Activated naive CD8-positive, alpha-beta T cell (primary cell): ENCODE data around the gene IFT74.

Experiments used
- H3K27ac Mint-ChIP-seq: one replicate; pipeline ENCODE4 v1.8.0; 2021; ENCODE audit warnings: mixed read lengths
- H3K27me3 Mint-ChIP-seq: one replicate; pipeline ENCODE4 v1.8.0; 2021; ENCODE audit warnings: mixed read lengths
- H3K36me3 Mint-ChIP-seq: one replicate; pipeline ENCODE4 v1.8.0; 2021; ENCODE audit warnings: mixed read lengths
- H3K4me1 Mint-ChIP-seq: one replicate; pipeline ENCODE4 v1.8.0; 2021; ENCODE audit warnings: low read depth, mixed read lengths
- H3K4me3 Mint-ChIP-seq: one replicate; pipeline ENCODE4 v1.8.0; 2021; ENCODE audit warnings: mild to moderate bottlenecking, mixed read lengths
- H3K9me3 Mint-ChIP-seq: one replicate; pipeline ENCODE4 v1.8.0; 2021; ENCODE audit warnings: low read depth, mixed read lengths

IFT74 gene

GRCh38 chr9:27029186-27029585 is 73.0 kb downstream of the IFT74 start:
- Mint-ChIP-seq H3K27me3 (no peaks in the 10 kb centered on the region), H3K27ac (no peak overlapping the region), H3K4me3 (no peak overlapping the region), H3K9me3 (no peaks in the 10 kb centered on the region), H3K36me3 (peaks cover 12% of the 10 kb centered on the region), H3K4me1 (no peaks in the 10 kb centered on the region)

GRCh38 chr9:27033815-27034403 is 77.7 kb downstream of the IFT74 start:
- H3K9me3 Mint-ChIP-seq = no peaks in the 10 kb centered on the region
- no peak overlapping the region for H3K4me3 Mint-ChIP-seq
- no peak overlapping the region for H3K27ac Mint-ChIP-seq
- H3K36me3 Mint-ChIP-seq = peaks cover 14% of the 10 kb centered on the region
- no peaks in the 10 kb centered on the region for H3K4me1 Mint-ChIP-seq
- no peaks in the 10 kb centered on the region for H3K27me3 Mint-ChIP-seq

- Mint-ChIP-seq H3K36me3 (peaks cover 20% of the 10 kb centered on the region), H3K4me1 (no peaks in the 10 kb centered on the region), H3K27me3 (no peaks in the 10 kb centered on the region), H3K9me3 (no peaks in the 10 kb centered on the region), H3K4me3 (no peak overlapping the region), H3K27ac (no peak overlapping the region)
Measured at GRCh38 chr9:27037499-27037898, 81.3 kb downstream of the IFT74 start.

- H3K4me3 Mint-ChIP-seq = no peak overlapping the region
- H3K9me3 Mint-ChIP-seq = no peaks in the 10 kb centered on the region
- no peaks in the 10 kb centered on the region for H3K27me3 Mint-ChIP-seq
- no peaks in the 10 kb centered on the region for H3K4me1 Mint-ChIP-seq
- H3K27ac Mint-ChIP-seq = no peak overlapping the region
- H3K36me3 Mint-ChIP-seq = peaks cover 19% of the 10 kb centered on the region
Measured at GRCh38 chr9:27041746-27042145, 85.5 kb downstream of the IFT74 start.

- Mint-ChIP-seq H3K4me3 (no peak overlapping the region), H3K9me3 (no peaks in the 10 kb centered on the region), H3K27ac (no peak overlapping the region), H3K27me3 (no peaks in the 10 kb centered on the region), H3K4me1 (no peaks in the 10 kb centered on the region), H3K36me3 (peaks cover 16% of the 10 kb centered on the region)
Measured at GRCh38 chr9:27042476-27042875, 86.3 kb downstream of the IFT74 start.

GRCh38 chr9:27043176-27043575 is 87.0 kb downstream of the IFT74 start:
- H3K4me3 Mint-ChIP-seq = no peak overlapping the region
- no peaks in the 10 kb centered on the region for H3K9me3 Mint-ChIP-seq
- H3K27ac Mint-ChIP-seq = no peak overlapping the region
- H3K27me3 Mint-ChIP-seq = no peaks in the 10 kb centered on the region
- H3K36me3 Mint-ChIP-seq = peaks cover 10% of the 10 kb centered on the region
- H3K4me1 Mint-ChIP-seq = no peaks in the 10 kb centered on the region

- Mint-ChIP-seq H3K27me3 (no peaks in the 10 kb centered on the region), H3K4me1 (no peaks in the 10 kb centered on the region), H3K4me3 (no peak overlapping the region), H3K27ac (no peak overlapping the region), H3K36me3 (peaks cover 13% of the 10 kb centered on the region), H3K9me3 (no peaks in the 10 kb centered on the region)
Measured at GRCh38 chr9:27047136-27047535, 90.9 kb downstream of the IFT74 start.

- Mint-ChIP-seq H3K9me3 (no peaks in the 10 kb centered on the region), H3K27me3 (no peaks in the 10 kb centered on the region), H3K27ac (no peak overlapping the region), H3K36me3 (peaks cover 9% of the 10 kb centered on the region), H3K4me3 (no peak overlapping the region), H3K4me1 (no peaks in the 10 kb centered on the region)
Measured at GRCh38 chr9:27053369-27054022, 97.3 kb downstream of the IFT74 start.

- H3K4me3 Mint-ChIP-seq = no peak overlapping the region
- peaks cover 11% of the 10 kb centered on the region for H3K36me3 Mint-ChIP-seq
- H3K9me3 Mint-ChIP-seq = no peaks in the 10 kb centered on the region
- no peaks in the 10 kb centered on the region for H3K27me3 Mint-ChIP-seq
- no peak overlapping the region for H3K27ac Mint-ChIP-seq
- H3K4me1 Mint-ChIP-seq = no peaks in the 10 kb centered on the region
Measured at GRCh38 chr9:27054125-27054524, 97.9 kb downstream of the IFT74 start.

- Mint-ChIP-seq H3K36me3 (peaks cover 14% of the 10 kb centered on the region), H3K27ac (no peak overlapping the region), H3K4me1 (no peaks in the 10 kb centered on the region), H3K9me3 (no peaks in the 10 kb centered on the region), H3K27me3 (no peaks in the 10 kb centered on the region), H3K4me3 (no peak overlapping the region)
Measured at GRCh38 chr9:27054841-27055240, 98.6 kb downstream of the IFT74 start.

GRCh38 chr9:27059412-27059811 is 103.2 kb downstream of the IFT74 start:
- Mint-ChIP-seq H3K36me3 (peaks cover 11% of the 10 kb centered on the region), H3K4me3 (no peak overlapping the region), H3K27me3 (no peaks in the 10 kb centered on the region), H3K4me1 (no peaks in the 10 kb centered on the region), H3K9me3 (no peaks in the 10 kb centered on the region), H3K27ac (no peak overlapping the region)

- H3K27ac Mint-ChIP-seq = no peak overlapping the region
Measured at GRCh38 chr9:27059907-27060306, 103.7 kb downstream of the IFT74 start.

GRCh38 chr9:27065288-27065687 is 109.1 kb downstream of the IFT74 start:
- Mint-ChIP-seq H3K27ac (no peak overlapping the region), H3K27me3 (no peaks in the 10 kb centered on the region), H3K4me1 (no peaks in the 10 kb centered on the region), H3K4me3 (no peak overlapping the region), H3K9me3 (no peaks in the 10 kb centered on the region), H3K36me3 (peaks cover 9% of the 10 kb centered on the region)

More at GRCh38 chr9:27059907-27060306, 103.7 kb downstream of the IFT74 start:
- no peaks in the 10 kb centered on the region for H3K9me3 Mint-ChIP-seq
- no peaks in the 10 kb centered on the region for H3K4me1 Mint-ChIP-seq
- peaks cover 11% of the 10 kb centered on the region for H3K36me3 Mint-ChIP-seq
- H3K27me3 Mint-ChIP-seq = no peaks in the 10 kb centered on the region
- H3K4me3 Mint-ChIP-seq = no peak overlapping the region

GRCh38 chr9:27073841-27074728 is 117.9 kb downstream of the IFT74 start:
- no peaks in the 10 kb centered on the region for H3K4me1 Mint-ChIP-seq
- no peaks in the 10 kb centered on the region for H3K9me3 Mint-ChIP-seq
- no peaks in the 10 kb centered on the region for H3K27me3 Mint-ChIP-seq
- H3K27ac Mint-ChIP-seq = no peak overlapping the region
- H3K4me3 Mint-ChIP-seq = no peak overlapping the region
- peaks cover 19% of the 10 kb centered on the region for H3K36me3 Mint-ChIP-seq

- Mint-ChIP-seq H3K27ac (no peak overlapping the region), H3K36me3 (peaks cover 9% of the 10 kb centered on the region), H3K4me1 (no peaks in the 10 kb centered on the region), H3K9me3 (no peaks in the 10 kb centered on the region), H3K27me3 (no peaks in the 10 kb centered on the region), H3K4me3 (no peak overlapping the region)
Measured at GRCh38 chr9:27078685-27079084, 122.5 kb downstream of the IFT74 start.
